Iris pigment epithelial cell (primary cell): Measurements from ENCODE around the gene LINC01488.

Source experiments
- DNase-seq: peaks from one replicate; pipeline ENCODE4 v3.0.0-alpha.2; 2011; ENCODE audit warnings: low read depth

LINC01488 gene

GRCh38 chr11:69493931-69494821 lies 12.7 kb downstream of the LINC01488 start:
- DNase-seq: no peak

GRCh38 chr11:69494851-69495250 lies 13.4 kb downstream of the LINC01488 start:
- no peak for DNase-seq

- no peak for DNase-seq
These were observed 14.2 kb downstream of the LINC01488 start for GRCh38 chr11:69495441-69496201.

- no peak for DNase-seq
These were observed 14.7 kb downstream of the LINC01488 start for GRCh38 chr11:69496202-69496557.

GRCh38 chr11:69496631-69497220 lies 15.3 kb downstream of the LINC01488 start:
- DNase-seq: no peak

- DNase-seq: peak; percentile 96
These were observed 15.8 kb downstream of the LINC01488 start for GRCh38 chr11:69497221-69497787.

GRCh38 chr11:69498614-69499175 lies 17.2 kb downstream of the LINC01488 start:
- DNase-seq: no peak

- DNase-seq: no peak
These were observed 17.9 kb downstream of the LINC01488 start for GRCh38 chr11:69499186-69499917.

GRCh38 chr11:69499918-69500284 lies 18.4 kb downstream of the LINC01488 start:
- DNase-seq: no peak

- DNase-seq: peak; percentile 37
These were observed 19.0 kb downstream of the LINC01488 start for GRCh38 chr11:69500285-69501120.

GRCh38 chr11:69501121-69501489 lies 19.6 kb downstream of the LINC01488 start:
- no peak for DNase-seq

GRCh38 chr11:69501891-69502860 lies 20.7 kb downstream of the LINC01488 start:
- DNase-seq: no peak

GRCh38 chr11:69504127-69504526 lies 22.7 kb downstream of the LINC01488 start:
- DNase-seq: no peak

GRCh38 chr11:69504576-69505335 lies 23.3 kb downstream of the LINC01488 start:
- no peak for DNase-seq

- DNase-seq: no peak
These were observed 27.5 kb downstream of the LINC01488 start for GRCh38 chr11:69508974-69509373.

GRCh38 chr11:69509381-69509780 lies 27.9 kb downstream of the LINC01488 start:
- no peak for DNase-seq

- DNase-seq: no peak
These were observed 28.5 kb downstream of the LINC01488 start for GRCh38 chr11:69509846-69510390.
